Fibroblast of mammary gland (primary cell): ENCODE results near the gene TSHZ2.

ENCODE experiments used
- DNase-seq: peaks from one replicate; pipeline ENCODE4 v3.0.0-alpha.2; 2010; ENCODE audit warnings: low read depth
- H3K4me3 ChIP-seq: 2 replicates; pipeline ENCODE4 v1.5.1; 2011; ENCODE audit warnings: low read depth, mild to moderate bottlenecking, low read length, moderate library complexity; ENCODE audit not compliant: control insufficient read depth
- TF ChIP-seq, protein P1 (sequence below): conservative IDR thresholded peaks from 2 replicates; pipeline ENCODE4 v1.5.1; 2011; ENCODE audit warnings: low read depth, low read length, inconsistent platforms; ENCODE audit not compliant: control insufficient read depth, insufficient read depth

Gene TSHZ2

DNA sequence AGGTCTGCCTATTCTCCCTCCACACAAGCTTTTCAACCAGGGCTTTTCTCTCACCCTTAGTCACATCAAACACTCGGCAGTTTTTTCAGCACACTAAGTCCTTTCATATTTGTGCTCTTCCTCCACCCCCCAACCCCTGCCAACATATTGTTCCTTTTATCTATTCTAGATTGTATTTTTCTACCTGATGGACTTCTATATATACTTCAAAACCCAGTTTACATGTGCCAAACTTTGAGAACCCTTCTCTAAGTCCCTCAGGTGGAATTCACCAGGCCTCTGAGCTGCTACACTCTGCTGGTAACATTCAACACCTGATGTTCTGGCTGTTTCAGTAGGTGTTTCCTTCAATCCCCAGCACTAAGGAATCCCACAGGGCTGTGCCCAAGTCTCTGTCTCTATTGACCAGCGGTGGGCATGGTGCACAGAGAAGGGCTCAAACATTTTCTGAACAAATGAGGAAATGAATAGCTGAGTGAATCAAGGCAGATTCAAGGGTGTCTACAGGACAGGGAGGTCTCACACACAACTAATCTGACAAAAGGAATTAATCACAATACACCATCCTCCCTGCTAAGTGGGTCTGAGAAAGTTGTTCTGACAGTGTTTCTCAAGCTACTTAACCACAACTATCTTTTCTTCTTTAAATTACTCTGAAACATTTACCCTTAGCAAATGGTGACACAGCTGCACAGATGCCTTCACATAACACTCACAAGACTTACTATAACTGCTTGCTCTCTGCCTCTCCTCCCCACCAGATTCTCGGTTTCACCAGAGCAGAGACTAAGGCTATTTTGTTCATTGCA is 166.5 kb downstream of the TSHZ2 start:
- TF ChIP-seq, protein P1, sequence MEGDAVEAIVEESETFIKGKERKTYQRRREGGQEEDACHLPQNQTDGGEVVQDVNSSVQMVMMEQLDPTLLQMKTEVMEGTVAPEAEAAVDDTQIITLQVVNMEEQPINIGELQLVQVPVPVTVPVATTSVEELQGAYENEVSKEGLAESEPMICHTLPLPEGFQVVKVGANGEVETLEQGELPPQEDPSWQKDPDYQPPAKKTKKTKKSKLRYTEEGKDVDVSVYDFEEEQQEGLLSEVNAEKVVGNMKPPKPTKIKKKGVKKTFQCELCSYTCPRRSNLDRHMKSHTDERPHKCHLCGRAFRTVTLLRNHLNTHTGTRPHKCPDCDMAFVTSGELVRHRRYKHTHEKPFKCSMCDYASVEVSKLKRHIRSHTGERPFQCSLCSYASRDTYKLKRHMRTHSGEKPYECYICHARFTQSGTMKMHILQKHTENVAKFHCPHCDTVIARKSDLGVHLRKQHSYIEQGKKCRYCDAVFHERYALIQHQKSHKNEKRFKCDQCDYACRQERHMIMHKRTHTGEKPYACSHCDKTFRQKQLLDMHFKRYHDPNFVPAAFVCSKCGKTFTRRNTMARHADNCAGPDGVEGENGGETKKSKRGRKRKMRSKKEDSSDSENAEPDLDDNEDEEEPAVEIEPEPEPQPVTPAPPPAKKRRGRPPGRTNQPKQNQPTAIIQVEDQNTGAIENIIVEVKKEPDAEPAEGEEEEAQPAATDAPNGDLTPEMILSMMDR: no peak
- H3K4me3 ChIP-seq: no peak overlapping the region
- DNase-seq: no peak

DNA sequence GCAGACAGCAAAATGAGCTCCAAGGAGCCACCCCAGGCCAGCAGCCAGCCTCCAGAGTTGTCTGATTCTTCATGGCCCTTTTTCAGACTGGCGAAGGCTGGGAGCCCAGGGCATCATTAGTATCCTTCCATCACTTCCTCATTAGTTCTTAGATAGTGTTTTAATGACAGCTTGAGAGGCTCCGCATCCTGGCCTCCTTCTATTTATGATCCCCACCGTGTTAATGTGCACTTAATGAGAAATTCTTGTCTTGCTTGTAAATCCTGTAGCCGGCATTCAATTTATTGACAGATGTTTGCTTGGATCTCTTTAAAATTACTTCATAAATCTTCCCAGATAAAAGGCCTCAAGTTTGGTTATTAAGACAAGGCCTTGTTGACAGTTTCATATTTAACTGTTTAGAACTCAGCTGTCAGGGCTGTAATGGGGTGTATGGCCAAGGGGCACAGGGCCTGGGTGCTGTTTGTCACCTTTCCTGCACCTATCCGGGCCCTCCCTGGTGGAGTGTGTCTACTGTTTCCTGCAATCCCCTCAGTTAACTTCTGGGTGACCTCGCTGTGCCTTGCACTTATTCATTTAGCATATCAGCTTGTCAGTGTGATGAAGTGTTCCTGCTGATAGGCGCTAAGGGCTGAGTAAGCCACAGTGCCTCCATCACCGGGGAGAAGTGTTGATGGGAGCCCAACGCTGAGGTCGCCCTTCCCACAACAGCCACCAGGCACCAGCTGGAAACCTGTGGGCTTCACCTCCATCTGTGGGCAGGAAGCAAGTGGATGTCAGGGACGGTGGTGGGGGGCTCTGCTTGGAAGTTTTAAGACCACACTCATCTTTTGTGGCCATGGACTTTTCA is 169.3 kb downstream of the TSHZ2 start:
- DNase-seq: no peak
- no peak overlapping the region for H3K4me3 ChIP-seq
- TF ChIP-seq, protein P1: no peak

DNA sequence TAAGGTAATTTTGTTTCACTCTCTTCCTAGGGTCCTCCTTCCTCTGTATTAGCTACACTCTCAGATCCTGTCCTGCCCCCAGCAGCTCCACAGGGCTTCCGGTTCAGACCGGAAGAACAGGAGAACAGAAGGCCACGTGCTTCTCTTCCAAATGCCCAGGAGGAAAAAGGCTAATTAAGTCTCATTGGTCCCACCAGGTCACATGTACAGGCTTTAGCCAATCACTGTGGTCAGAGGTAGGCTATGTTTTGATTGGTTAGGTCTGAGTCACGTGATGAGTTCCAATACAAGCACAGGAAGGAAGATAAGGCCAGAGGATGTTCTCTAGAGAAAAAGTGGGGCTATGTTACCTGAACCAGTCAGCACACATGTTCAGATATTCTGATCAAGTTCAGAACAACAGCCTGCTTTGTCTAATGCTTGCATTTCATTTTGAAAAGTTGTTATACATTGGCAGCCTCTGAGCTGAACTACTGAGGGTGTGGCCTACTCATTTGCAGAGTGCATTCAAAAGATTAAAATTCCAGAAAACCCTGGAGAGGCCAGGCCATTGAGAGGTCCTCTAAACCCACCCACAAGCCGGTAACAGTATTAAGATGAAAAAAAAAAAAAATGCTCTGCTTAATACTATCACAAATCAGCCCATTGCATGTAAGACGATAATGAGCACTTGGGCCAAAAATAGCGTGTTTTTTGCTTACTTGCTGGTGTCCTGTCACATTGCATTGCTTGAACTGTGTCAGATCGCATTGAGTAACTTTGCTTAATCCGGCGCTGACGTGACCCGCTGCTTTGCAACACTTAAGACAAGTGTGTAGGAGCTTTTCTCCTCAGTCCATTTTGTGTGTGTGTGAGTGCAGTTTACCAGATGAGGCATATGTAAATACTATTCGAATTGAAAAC is 170.3 kb downstream of the TSHZ2 start:
- peak; percentile 28 for DNase-seq
- TF ChIP-seq, protein P1: no peak
- no peak overlapping the region for H3K4me3 ChIP-seq

DNA sequence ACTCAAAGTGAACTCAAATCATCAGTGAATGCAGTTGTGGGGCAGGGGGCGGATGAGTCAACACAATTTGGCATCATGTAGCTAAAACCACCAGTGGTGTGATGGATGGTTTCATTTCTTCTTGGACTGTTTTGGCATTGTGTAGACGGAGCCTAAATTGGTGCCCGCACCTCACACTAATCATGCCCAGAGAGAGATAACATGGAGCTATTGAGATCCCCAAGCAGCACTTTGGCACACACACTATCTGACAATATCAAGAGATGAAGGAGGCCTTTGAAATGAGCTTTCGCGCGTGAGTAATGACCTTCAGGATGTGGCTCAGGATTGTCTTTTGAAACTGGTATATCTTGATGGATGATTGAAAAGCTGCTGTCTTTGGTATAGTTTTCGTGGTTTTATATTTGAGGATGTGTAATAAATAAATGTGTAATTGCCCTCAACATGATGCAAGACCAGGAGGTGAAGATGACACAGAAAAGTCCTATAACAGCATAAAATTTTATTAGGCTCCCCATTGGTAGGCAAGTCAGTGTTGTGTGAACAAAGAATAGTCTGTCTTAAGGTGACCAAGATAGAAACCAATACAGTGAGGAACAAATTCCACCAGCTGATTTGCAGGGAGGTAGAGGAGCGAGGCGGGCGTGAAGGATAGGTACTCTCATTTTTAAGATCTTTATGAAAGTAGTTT is 174.2 kb downstream of the TSHZ2 start:
- TF ChIP-seq, protein P1: no peak
- no peak overlapping the region for H3K4me3 ChIP-seq
- no peak for DNase-seq

DNA sequence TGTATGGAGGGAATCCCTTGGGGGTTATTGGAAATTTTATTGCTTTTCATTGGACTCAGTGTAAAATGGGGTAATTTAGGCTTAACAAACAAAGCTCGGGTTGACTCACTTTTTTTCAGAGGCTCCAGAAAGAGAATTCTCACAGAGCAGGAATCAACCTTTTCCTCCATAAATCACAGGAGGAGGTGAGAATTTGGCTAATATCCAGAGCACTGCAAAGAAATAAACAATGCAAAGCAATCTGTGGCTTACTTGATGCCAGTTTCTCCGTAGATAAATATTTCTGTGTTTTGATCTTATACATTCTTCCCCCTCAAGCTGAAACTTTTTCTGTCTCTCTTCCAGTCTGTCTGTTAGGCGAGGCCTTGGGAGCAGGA is 176.6 kb downstream of the TSHZ2 start:
- no peak for DNase-seq
- TF ChIP-seq, protein P1: no peak
- H3K4me3 ChIP-seq: no peak overlapping the region
